Thyroid gland (tissue), 4 donors: ENCODE measurements around the gene CIB1. TPM values are rescaled to one million over a fixed set of nuclear protein-coding genes. Genes with fewer than 3 reads are reported as not detected.
A peak's percentile ranks its signal among the peaks of the same experiment; 100 is the strongest.

Experiments used
- DNase-seq, 2 donors: peaks; one replicate each; pipeline ENCODE4 v3.0.0-alpha.2; 2019
- H3K27ac ChIP-seq, 3 donors: fragments of 200-600 bp; sonication (generic); 1 replicate in 2 of 3; 2 replicates in 1 of 3; pipeline ENCODE4 v1.5.1; 2016 to 2019; ENCODE audit warnings: mild to moderate bottlenecking in 1 of 3, moderate library complexity in 1 of 3
- H3K27me3 ChIP-seq: fragments of 200-600 bp; sonication (generic); one replicate; pipeline ENCODE4 v1.5.1; 2019
- H3K36me3 ChIP-seq, 2 donors: fragments of 200-600 bp; sonication (generic); one replicate each; pipeline ENCODE4 v1.5.1; 2016 to 2019
- H3K4me1 ChIP-seq, 2 donors: fragments of 200-600 bp; sonication (generic); one replicate each; pipeline ENCODE4 v1.5.1; 2017 to 2019
- H3K4me3 ChIP-seq, 3 donors: fragments of 200-600 bp; sonication (generic); replicated peaks in 1 of 3; 1 replicate in 2 of 3; 2 replicates in 1 of 3; pipeline ENCODE4 v1.5.1; 2016; ENCODE audit warnings: mild to moderate bottlenecking in 1 of 3
- H3K9me3 ChIP-seq: fragments of 200-600 bp; sonication (generic); one replicate; pipeline ENCODE4 v1.5.1; 2017
- POLR2A ChIP-seq, 2 donors: fragments of 450-650 bp; IDR thresholded peaks; one replicate each; pipeline ENCODE4 v1.6.1; 2017; ENCODE audit warnings: antibody characterized with exemption in 2 of 2, mild to moderate bottlenecking in 2 of 2, moderate library complexity in 1 of 2
- WGBS, 2 donors: methylation state at CpG; one replicate each; pipeline ENCODE4 v1.1.5; 2017; 5-methylcytosine and 5-hydroxymethylcytosine counted together
- intact Hi-C: fragments of 100-400 bp; cut with DNase I; formaldehyde crosslinking; loops from one replicate; pipeline ENCODE4 v1.15.1; 2023
- total RNA-seq, 4 donors: library from RNA; depleted of rRNA; stranded (reverse); fragments of >200 nt; gene quantifications; one replicate each; pipeline ENCODE4 v1.2.3, GENCODE V29; 2016
- TF ChIP-seq, protein P1 (sequence below), 6 experiments: fragments of 200-600 bp in 3 of 6; fragments of 450-650 bp in 3 of 6; sonication (generic) in 3 of 6; IDR thresholded peaks; one replicate each; pipeline ENCODE4 v1.5.1; 2016 to 2019; ENCODE audit warnings: antibody characterized with exemption in 6 of 6, mild to moderate bottlenecking in 2 of 6, inconsistent platforms in 1 of 6, moderate library complexity in 1 of 6

The CIB1 gene
- total RNA-seq, 4 donors from 2014 or later = 24.3 to 90.0 (median 30.8) TPM

DNA sequence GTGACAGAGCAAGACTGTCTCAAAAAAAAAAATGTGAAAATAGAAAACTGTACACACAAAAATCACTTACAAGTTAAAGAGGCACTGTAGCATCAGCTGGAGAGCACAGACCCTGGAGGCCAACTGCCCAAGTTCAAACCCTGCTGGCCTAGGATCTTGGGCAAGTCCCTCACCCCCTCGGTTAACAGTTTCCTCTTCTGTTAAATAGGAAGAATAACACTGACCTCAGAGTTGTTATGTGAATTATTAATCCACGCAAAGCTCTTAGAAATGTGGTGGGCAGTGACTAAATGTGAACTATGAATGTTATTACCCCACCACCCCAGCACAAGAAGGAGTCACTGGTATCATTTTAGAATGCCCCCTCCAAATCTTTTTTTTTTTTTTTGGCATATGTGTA, 11.2 kb downstream of the CIB1 start:
- intact Hi-C loops = no loop called here
- TF ChIP-seq POLR2A (IDR thresholded peaks at IDR 0.05) = no peak
- TF ChIP-seq, protein P1, sequence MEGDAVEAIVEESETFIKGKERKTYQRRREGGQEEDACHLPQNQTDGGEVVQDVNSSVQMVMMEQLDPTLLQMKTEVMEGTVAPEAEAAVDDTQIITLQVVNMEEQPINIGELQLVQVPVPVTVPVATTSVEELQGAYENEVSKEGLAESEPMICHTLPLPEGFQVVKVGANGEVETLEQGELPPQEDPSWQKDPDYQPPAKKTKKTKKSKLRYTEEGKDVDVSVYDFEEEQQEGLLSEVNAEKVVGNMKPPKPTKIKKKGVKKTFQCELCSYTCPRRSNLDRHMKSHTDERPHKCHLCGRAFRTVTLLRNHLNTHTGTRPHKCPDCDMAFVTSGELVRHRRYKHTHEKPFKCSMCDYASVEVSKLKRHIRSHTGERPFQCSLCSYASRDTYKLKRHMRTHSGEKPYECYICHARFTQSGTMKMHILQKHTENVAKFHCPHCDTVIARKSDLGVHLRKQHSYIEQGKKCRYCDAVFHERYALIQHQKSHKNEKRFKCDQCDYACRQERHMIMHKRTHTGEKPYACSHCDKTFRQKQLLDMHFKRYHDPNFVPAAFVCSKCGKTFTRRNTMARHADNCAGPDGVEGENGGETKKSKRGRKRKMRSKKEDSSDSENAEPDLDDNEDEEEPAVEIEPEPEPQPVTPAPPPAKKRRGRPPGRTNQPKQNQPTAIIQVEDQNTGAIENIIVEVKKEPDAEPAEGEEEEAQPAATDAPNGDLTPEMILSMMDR (IDR thresholded peaks at IDR 0.05) = no peak
- peaks cover 6 to 15% of the 10 kb centered on the region in 2 donors for H3K4me1 ChIP-seq
- no peak overlapping the region for H3K27ac ChIP-seq
- no peak for DNase-seq
- H3K36me3 ChIP-seq = peaks cover 39 to 46% of the 10 kb centered on the region in 2 donors
- no peaks in the 10 kb centered on the region for H3K27me3 ChIP-seq
- H3K9me3 ChIP-seq = no peaks in the 10 kb centered on the region
- H3K4me3 ChIP-seq = no peak overlapping the region
- 81 to 88% methylated on average over 2 of the region's 2 CpGs for WGBS, 2 donors

DNA sequence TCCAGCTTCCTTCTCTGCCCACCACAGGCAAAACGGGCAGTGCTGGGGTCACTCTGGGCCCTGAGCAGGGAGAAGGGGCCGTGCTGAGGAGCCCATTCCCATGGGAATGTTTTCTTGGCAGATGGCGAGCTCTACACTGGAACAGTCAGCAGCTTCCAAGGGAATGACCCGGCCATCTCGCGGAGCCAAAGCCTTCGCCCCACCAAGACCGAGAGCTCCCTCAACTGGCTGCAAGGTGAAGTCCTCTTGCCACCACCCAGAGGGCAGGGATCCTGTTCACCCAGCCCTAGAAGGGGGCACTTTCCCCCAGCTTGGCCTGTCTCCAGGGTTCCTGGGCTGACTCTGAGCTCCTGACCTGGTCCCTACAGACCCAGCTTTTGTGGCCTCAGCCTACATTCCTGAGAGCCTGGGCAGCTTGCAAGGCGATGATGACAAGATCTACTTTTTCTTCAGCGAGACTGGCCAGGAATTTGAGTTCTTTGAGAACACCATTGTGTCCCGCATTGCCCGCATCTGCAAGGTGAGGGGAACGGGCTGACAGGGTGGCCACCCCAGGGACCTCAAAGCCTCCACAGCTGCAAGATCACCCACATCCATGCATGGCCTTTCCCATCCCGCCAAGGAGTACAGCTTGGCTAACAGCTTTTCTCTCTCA, 12.4 kb downstream of the CIB1 start:
- H3K4me3 ChIP-seq = no peak overlapping the region
- WGBS, 2 donors = 60 to 86% methylated on average over 6 to 14 of the region's 14 CpGs
- H3K4me1 ChIP-seq = peaks cover 6 to 15% of the 10 kb centered on the region in 2 donors
- H3K9me3 ChIP-seq = no peaks in the 10 kb centered on the region
- peak; percentile 77 to 79 for DNase-seq
- H3K27ac ChIP-seq = peak overlapping the region; percentile 41 to 68 (median 55)
- H3K27me3 ChIP-seq = no peaks in the 10 kb centered on the region
- no peak for TF ChIP-seq POLR2A (IDR thresholded peaks at IDR 0.05)
- TF ChIP-seq, protein P1 (IDR thresholded peaks at IDR 0.05) = peak in 5 of 6 experiments; percentile 40 to 86 (median 79)
- intact Hi-C loops = no loop called here
- H3K36me3 ChIP-seq = peaks cover 36 to 37% of the 10 kb centered on the region in 2 donors

DNA sequence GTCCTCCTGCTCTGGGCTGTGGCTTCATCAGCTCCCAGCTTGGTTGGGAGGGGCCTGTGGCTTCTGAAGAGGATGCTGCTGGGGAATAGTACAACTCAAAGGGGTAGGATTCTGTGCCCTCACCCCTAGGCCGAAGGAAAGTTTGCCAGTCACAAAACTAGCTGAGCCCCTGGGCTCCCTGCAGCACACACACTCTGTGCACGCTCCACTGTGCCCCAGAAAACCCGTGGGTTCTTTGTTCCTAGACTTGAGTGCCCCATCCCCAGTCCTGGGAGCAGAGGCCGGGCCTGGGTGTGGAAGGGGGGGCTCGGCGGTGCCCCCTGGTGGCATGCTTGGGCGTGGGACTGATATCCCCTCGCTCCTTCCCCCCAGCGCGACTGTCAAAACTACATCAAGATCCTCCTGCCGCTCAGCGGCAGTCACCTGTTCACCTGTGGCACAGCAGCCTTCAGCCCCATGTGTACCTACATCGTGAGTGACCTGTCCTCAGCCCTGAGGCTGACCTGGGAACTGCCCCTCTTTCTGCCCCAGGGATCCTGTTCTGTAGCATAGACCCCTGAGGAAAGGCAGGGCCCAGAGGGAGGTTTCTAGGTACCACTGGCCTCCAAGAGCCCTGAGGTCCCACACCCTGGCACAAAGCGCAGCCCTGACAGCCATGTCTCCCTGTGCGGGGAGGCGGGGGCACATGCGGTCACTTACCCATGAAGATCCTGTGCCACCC, 14.2 kb downstream of the CIB1 start:
- Histone ChIP-seq H3K4me3 (no peak overlapping the region), H3K4me1 (peaks cover 13 to 27% of the 10 kb centered on the region in 2 donors), H3K36me3 (peaks cover 19 to 22% of the 10 kb centered on the region in 2 donors), H3K27me3 (no peaks in the 10 kb centered on the region), H3K9me3 (no peaks in the 10 kb centered on the region), H3K27ac (peak overlapping the region in 2 of 3 donors; percentile 47 to 58)
- DNase-seq = peak; percentile 42 to 46
- intact Hi-C loops = no loop called here
- 62 to 76% methylated on average over 16 of the region's 17 CpGs for WGBS, 2 donors
- TF ChIP-seq POLR2A (IDR thresholded peaks at IDR 0.05) = no peak
- TF ChIP-seq, protein P1 (IDR thresholded peaks at IDR 0.05) = peak; percentile 41 to 64 (median 49)

DNA sequence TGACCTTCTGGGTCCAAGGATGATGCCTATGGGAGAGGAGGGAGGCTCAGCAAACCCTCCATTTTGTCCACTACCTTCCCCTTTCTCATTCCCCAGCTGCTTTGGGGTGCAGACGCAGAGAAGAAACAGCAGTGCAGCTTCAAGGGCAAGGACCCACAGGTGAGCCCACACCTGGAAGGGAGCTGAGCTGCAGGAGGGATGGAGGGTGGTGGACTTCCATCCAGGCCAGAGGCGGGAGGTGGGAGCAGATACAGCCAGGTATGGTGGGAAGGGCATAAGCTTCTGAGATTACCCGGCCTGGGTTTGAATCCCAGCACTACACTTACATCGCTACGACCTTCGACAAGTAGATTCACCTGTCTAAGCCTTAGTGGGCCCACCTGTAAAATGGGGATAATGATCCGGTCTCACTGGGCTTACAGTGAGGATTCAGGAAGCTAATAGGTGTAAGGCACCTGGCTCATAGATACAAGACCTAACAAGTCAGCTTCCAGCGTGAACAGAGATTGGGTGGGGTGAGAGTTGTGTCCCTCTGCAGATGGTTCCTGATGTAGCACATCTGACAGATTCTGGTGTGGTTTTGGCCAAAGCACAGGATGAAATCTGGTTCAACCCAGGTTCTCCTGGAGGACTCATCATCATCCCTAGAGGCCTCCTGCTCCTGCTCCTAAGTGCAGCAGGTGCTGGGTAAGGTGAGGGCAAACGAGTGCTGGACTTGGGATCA, 15.9 kb downstream of the CIB1 start:
- Histone ChIP-seq H3K27ac (no peak overlapping the region), H3K27me3 (no peaks in the 10 kb centered on the region), H3K4me1 (peaks cover 31 to 44% of the 10 kb centered on the region in 2 donors), H3K9me3 (no peaks in the 10 kb centered on the region), H3K4me3 (no peak overlapping the region), H3K36me3 (peaks cover 3 to 8% of the 10 kb centered on the region in 2 donors)
- intact Hi-C loops = no loop called here
- 88 to 99% methylated on average over 8 to 9 of the region's 9 CpGs for WGBS, 2 donors
- no peak for DNase-seq
- TF ChIP-seq, protein P1 (IDR thresholded peaks at IDR 0.05) = no peak
- TF ChIP-seq POLR2A (IDR thresholded peaks at IDR 0.05) = no peak
